Mesenchymal stem cell (in vitro differentiated cells and primary cell): ENCODE measurements around the gene ITPR3.
A peak's percentile ranks its signal among the peaks of the same experiment; 100 is the strongest.

Source experiments
- DNase-seq: peaks from one replicate; pipeline ENCODE4 v3.0.0-alpha.2; 2013
- H2AFZ ChIP-seq: one replicate; pipeline ENCODE4 v1.6.1; 2013; ENCODE audit warnings: low read depth, mild to moderate bottlenecking, control low read depth, inconsistent platforms, low read length, moderate library complexity
- H2AK5ac ChIP-seq: 2 replicates; pipeline ENCODE4 v1.6.1; 2013; ENCODE audit warnings: low read length, moderate library complexity, mild to moderate bottlenecking, inconsistent platforms; ENCODE audit not compliant: severe bottlenecking
- H2BK120ac ChIP-seq: one replicate; pipeline ENCODE4 v1.6.1; 2013; ENCODE audit warnings: low read depth, mild to moderate bottlenecking, inconsistent platforms, low read length, moderate library complexity
- H2BK12ac ChIP-seq, 2 experiments: one replicate each; pipeline ENCODE4 v1.6.1; 2013; ENCODE audit warnings: inconsistent platforms in 2 of 2, low read length in 2 of 2, mild to moderate bottlenecking in 2 of 2, moderate library complexity in 2 of 2, control low read depth in 1 of 2
- H2BK15ac ChIP-seq: one replicate; pipeline ENCODE4 v1.6.1; 2013; ENCODE audit warnings: mild to moderate bottlenecking, low read depth, inconsistent platforms; ENCODE audit not compliant: poor library complexity, severe bottlenecking
- H2BK5ac ChIP-seq: 2 replicates; pipeline ENCODE4 v1.6.1; 2013; ENCODE audit warnings: low read depth, mild to moderate bottlenecking, low read length, control low read depth, inconsistent platforms; ENCODE audit not compliant: poor library complexity, severe bottlenecking
- H3K14ac ChIP-seq, 2 experiments: one replicate each; pipeline ENCODE4 v1.6.1; 2013; ENCODE audit warnings: inconsistent platforms in 2 of 2, low read length in 2 of 2, control low read depth in 1 of 2, mild to moderate bottlenecking in 1 of 2, moderate library complexity in 1 of 2
- H3K18ac ChIP-seq, 2 experiments: one replicate each; pipeline ENCODE4 v1.6.1; 2013; ENCODE audit warnings: inconsistent platforms in 2 of 2, low read length in 2 of 2, control low read depth in 1 of 2, low read depth in 1 of 2, mild to moderate bottlenecking in 1 of 2
- H3K23ac ChIP-seq, 2 experiments: one replicate each; pipeline ENCODE4 v1.6.1; 2013; ENCODE audit warnings: inconsistent platforms in 2 of 2, low read length in 2 of 2, mild to moderate bottlenecking in 2 of 2, moderate library complexity in 2 of 2, control low read depth in 1 of 2
- H3K27ac ChIP-seq: 2 replicates; pipeline ENCODE4 v1.5.1; 2013; ENCODE audit warnings: mild to moderate bottlenecking, moderate library complexity, low read length, control low read depth, inconsistent platforms; ENCODE audit not compliant: poor library complexity, severe bottlenecking
- H3K27me3 ChIP-seq, 2 experiments: 2 replicates each; pipeline versions ENCODE4 v1.6.1 to v1.7.0; 2013; ENCODE audit warnings: low read length in 2 of 2, mild to moderate bottlenecking in 2 of 2, moderate library complexity in 2 of 2, control low read depth in 1 of 2, inconsistent platforms in 1 of 2; ENCODE audit not compliant: control insufficient read depth in 1 of 2, insufficient read depth in 1 of 2
- H3K36me3 ChIP-seq, 2 experiments: 2 replicates each; pipeline versions ENCODE4 v1.6.1 to v1.7.0; 2013; ENCODE audit warnings: low read length in 2 of 2, control low read depth in 1 of 2, inconsistent platforms in 1 of 2, low read depth in 1 of 2, mild to moderate bottlenecking in 1 of 2; ENCODE audit not compliant: insufficient read depth in 2 of 2, control insufficient read depth in 1 of 2
- H3K4ac ChIP-seq, 2 experiments: one replicate each; pipeline ENCODE4 v1.6.1; 2013; ENCODE audit warnings: inconsistent platforms in 2 of 2, low read length in 2 of 2, mild to moderate bottlenecking in 2 of 2, moderate library complexity in 2 of 2, control low read depth in 1 of 2, low read depth in 1 of 2
- H3K4me1 ChIP-seq: 2 replicates; pipeline ENCODE4 v1.6.1; 2013; ENCODE audit warnings: low read depth, low read length, control low read depth; ENCODE audit not compliant: control insufficient read depth, insufficient read depth
- H3K4me2 ChIP-seq: 2 replicates; pipeline ENCODE4 v1.6.1; 2013; ENCODE audit warnings: low read length, mild to moderate bottlenecking, inconsistent platforms; ENCODE audit not compliant: poor library complexity, severe bottlenecking
- H3K4me3 ChIP-seq, 2 experiments: 2 replicates each; pipeline versions ENCODE4 v1.5.1 to v1.7.0; 2013; ENCODE audit warnings: low read length in 2 of 2, mild to moderate bottlenecking in 2 of 2, control low read depth in 1 of 2, low read depth in 1 of 2; ENCODE audit not compliant: insufficient read depth in 1 of 2
- H3K79me1 ChIP-seq: replicated peaks from 2 replicates; pipeline ENCODE4 v1.6.1; 2013; ENCODE audit warnings: mild to moderate bottlenecking, control low read depth, low read length, inconsistent platforms; ENCODE audit not compliant: poor library complexity, severe bottlenecking
- H3K9ac ChIP-seq: 2 replicates; pipeline ENCODE4 v1.7.0; 2013; ENCODE audit warnings: mild to moderate bottlenecking, low read length, moderate library complexity
- H3K9me3 ChIP-seq: 2 replicates; pipeline ENCODE4 v1.7.0; 2013; ENCODE audit warnings: mild to moderate bottlenecking, low read length; ENCODE audit not compliant: control insufficient read depth
- H4K8ac ChIP-seq: one replicate; pipeline ENCODE4 v1.6.1; 2013; ENCODE audit warnings: inconsistent platforms, mild to moderate bottlenecking, low read length, moderate library complexity
- H4K91ac ChIP-seq: one replicate; pipeline ENCODE4 v1.6.1; 2013; ENCODE audit warnings: mild to moderate bottlenecking, low read length, inconsistent platforms
- WGBS: methylation state at CpG from one replicate; pipeline ENCODE4 v1.1.7; 2013; ENCODE audit warnings: mixed read lengths; 5-methylcytosine and 5-hydroxymethylcytosine counted together

ITPR3 gene

DNA sequence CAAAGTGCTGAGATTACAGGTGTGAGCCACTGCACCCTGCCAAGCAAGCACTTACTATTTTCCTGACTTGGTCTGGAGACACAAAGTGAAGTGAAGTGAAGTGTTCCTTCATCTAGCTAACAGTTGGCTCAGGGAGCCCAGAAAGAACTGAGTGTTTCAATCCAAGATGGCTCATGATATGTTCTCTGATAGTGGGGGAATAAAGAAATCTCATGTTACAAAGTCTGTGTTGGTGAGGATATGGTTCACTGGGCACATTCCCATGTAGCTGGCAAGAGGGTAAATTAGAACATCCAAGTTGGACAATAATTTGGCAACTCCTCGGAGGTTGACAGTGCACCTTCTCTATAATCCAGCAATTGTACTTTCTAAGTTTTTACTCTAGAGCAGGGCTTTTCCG is 5.0 kb upstream of the ITPR3 start:
- H3K36me3 ChIP-seq, result no peaks in the 10 kb centered on the region
- H3K9me3 ChIP-seq, result no peaks in the 10 kb centered on the region
- H2BK120ac ChIP-seq, result no peak overlapping the region
- no peak overlapping the region for H2BK15ac ChIP-seq
- no peak overlapping the region for H3K27ac ChIP-seq
- H2AK5ac ChIP-seq, result no peak overlapping the region
- H3K14ac ChIP-seq, result no peak overlapping the region
- no peak overlapping the region for H2AFZ ChIP-seq
- no peak overlapping the region for H3K4me3 ChIP-seq
- H3K4ac ChIP-seq, result no peak overlapping the region
- no peaks in the 10 kb centered on the region for H3K27me3 ChIP-seq
- 86% methylated on average over 2 of the region's 2 CpGs for WGBS
- H2BK5ac ChIP-seq, result no peak overlapping the region
- H3K4me1 ChIP-seq, result peaks cover 7% of the 10 kb centered on the region
- no peak overlapping the region for H3K18ac ChIP-seq
- no peak overlapping the region for H4K91ac ChIP-seq
- no peak for DNase-seq
- no peak overlapping the region for H2BK12ac ChIP-seq
- no peak overlapping the region for H3K9ac ChIP-seq
- H3K79me1 ChIP-seq, result peaks cover 2% of the 10 kb centered on the region
- no peak overlapping the region for H3K4me2 ChIP-seq
- no peak overlapping the region for H4K8ac ChIP-seq
- H3K23ac ChIP-seq, result no peak overlapping the region

DNA sequence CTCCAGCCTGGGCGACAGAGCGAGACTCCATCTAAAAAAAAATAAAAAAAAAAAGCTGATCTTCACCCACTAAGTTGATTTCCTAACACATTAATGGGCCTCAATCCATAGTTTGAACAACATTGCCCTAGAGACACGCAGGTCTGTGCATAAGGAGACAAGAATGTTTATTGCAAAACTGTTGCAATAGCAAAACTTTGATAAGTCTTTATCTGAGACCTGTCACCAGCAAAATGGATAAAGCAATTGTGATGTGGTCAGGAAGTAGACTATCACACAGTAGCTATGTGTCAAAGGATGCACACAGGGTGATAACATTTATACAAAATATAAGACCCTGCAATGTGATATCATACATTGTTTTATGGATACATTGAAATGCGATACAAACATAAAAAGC is 4.2 kb upstream of the ITPR3 start:
- 100% methylated on average over 1 of the region's 4 CpGs for WGBS
- no peaks in the 10 kb centered on the region for H3K36me3 ChIP-seq

GRCh38 chr6:33619166-33619840 is 1.8 kb upstream of the ITPR3 start:
- Histone ChIP-seq H3K27ac (no peak overlapping the region), H3K9me3 (no peaks in the 10 kb centered on the region), H3K4ac (no peak overlapping the region), H4K91ac (no peak overlapping the region), H3K36me3 (peaks cover 4 to 9% of the 10 kb centered on the region in 2 experiments), H3K4me2 (no peak overlapping the region), H2BK15ac (no peak overlapping the region), H3K4me1 (peaks cover 21% of the 10 kb centered on the region), H3K79me1 (peaks cover 8% of the 10 kb centered on the region), H4K8ac (peak overlapping the region; percentile 19), H3K23ac (no peak overlapping the region), H2AFZ (no peak overlapping the region), H2AK5ac (no peak overlapping the region), H3K4me3 (peak overlapping the region in 1 of 2 experiments; percentile 83), H2BK120ac (no peak overlapping the region), H2BK5ac (no peak overlapping the region), H2BK12ac (no peak overlapping the region), H3K27me3 (no peaks in the 10 kb centered on the region), H3K18ac (no peak overlapping the region), H3K14ac (no peak overlapping the region), H3K9ac (peak overlapping the region; percentile 96)
- WGBS, result 69% methylated on average over 5 of the region's 5 CpGs
- DNase-seq, result no peak

More for the DNA sequence above, 4.2 kb upstream of the ITPR3 start:
- no peak overlapping the region for H3K14ac ChIP-seq
- no peak overlapping the region for H3K9ac ChIP-seq
- H2BK120ac ChIP-seq, result no peak overlapping the region
- no peak overlapping the region for H2BK5ac ChIP-seq
- H3K4me2 ChIP-seq, result no peak overlapping the region
- H3K18ac ChIP-seq, result no peak overlapping the region
- no peak overlapping the region for H2AFZ ChIP-seq
- no peak overlapping the region for H4K91ac ChIP-seq
- no peak overlapping the region for H2AK5ac ChIP-seq
- no peaks in the 10 kb centered on the region for H3K27me3 ChIP-seq
- no peak overlapping the region for H3K27ac ChIP-seq
- H2BK15ac ChIP-seq, result no peak overlapping the region
- H3K4ac ChIP-seq, result no peak overlapping the region
- H3K23ac ChIP-seq, result no peak overlapping the region
- H3K4me1 ChIP-seq, result peaks cover 13% of the 10 kb centered on the region
- DNase-seq, result no peak
- H3K4me3 ChIP-seq, result no peak overlapping the region
- H3K79me1 ChIP-seq, result peaks cover 2% of the 10 kb centered on the region
- H2BK12ac ChIP-seq, result no peak overlapping the region
- no peaks in the 10 kb centered on the region for H3K9me3 ChIP-seq
- H4K8ac ChIP-seq, result no peak overlapping the region

- Histone ChIP-seq H2BK5ac (peak overlapping the region; percentile 37), H3K27me3 (no peaks in the 10 kb centered on the region), H3K18ac (peak overlapping the region; percentile 16 to 83), H3K4me1 (peaks cover 21% of the 10 kb centered on the region), H2BK12ac (peak overlapping the region in 1 of 2 experiments; percentile 42), H4K91ac (no peak overlapping the region), H3K9me3 (no peaks in the 10 kb centered on the region), H3K9ac (peak overlapping the region; percentile 96), H3K27ac (no peak overlapping the region), H2AK5ac (no peak overlapping the region), H2AFZ (peak overlapping the region; percentile 44), H2BK15ac (no peak overlapping the region), H3K4me3 (peak overlapping the region; percentile 74 to 83), H3K23ac (no peak overlapping the region), H3K4ac (peak overlapping the region; percentile 28 to 83), H3K4me2 (peak overlapping the region; percentile 97), H4K8ac (peak overlapping the region; percentile 32), H3K36me3 (peaks cover 11 to 15% of the 10 kb centered on the region in 2 experiments), H2BK120ac (peak overlapping the region; percentile 65), H3K79me1 (peaks cover 14% of the 10 kb centered on the region), H3K14ac (no peak overlapping the region)
- peak; percentile 70 for DNase-seq
- WGBS, result under 1% methylated on average over 26 of the region's 29 CpGs
Measured at GRCh38 chr6:33620158-33620855, 815 bp upstream of the ITPR3 start.
